Cardiac fibroblast (primary cell): ENCODE measurements around the gene ICA1.

Experiments used
- DNase-seq, 2 donors: peaks; one replicate each; pipeline versions ENCODE4 v3.0.0 to v3.0.0-alpha.2; 2010; ENCODE audit warnings: low read depth in 2 of 2
- H3K4me3 ChIP-seq, 2 donors: replicated peaks in 1 of 2; 1 replicate in 1 of 2; 2 replicates in 1 of 2; pipeline ENCODE4 v1.5.1; 2011; ENCODE audit warnings: low read depth in 2 of 2, low read length in 2 of 2, mild to moderate bottlenecking in 2 of 2, moderate library complexity in 1 of 2
- TF ChIP-seq, protein P1 (sequence below): IDR thresholded peaks from one replicate; pipeline ENCODE4 v1.5.1; 2011; ENCODE audit warnings: low read depth, mild to moderate bottlenecking, low read length, inconsistent platforms

The ICA1 gene

DNA sequence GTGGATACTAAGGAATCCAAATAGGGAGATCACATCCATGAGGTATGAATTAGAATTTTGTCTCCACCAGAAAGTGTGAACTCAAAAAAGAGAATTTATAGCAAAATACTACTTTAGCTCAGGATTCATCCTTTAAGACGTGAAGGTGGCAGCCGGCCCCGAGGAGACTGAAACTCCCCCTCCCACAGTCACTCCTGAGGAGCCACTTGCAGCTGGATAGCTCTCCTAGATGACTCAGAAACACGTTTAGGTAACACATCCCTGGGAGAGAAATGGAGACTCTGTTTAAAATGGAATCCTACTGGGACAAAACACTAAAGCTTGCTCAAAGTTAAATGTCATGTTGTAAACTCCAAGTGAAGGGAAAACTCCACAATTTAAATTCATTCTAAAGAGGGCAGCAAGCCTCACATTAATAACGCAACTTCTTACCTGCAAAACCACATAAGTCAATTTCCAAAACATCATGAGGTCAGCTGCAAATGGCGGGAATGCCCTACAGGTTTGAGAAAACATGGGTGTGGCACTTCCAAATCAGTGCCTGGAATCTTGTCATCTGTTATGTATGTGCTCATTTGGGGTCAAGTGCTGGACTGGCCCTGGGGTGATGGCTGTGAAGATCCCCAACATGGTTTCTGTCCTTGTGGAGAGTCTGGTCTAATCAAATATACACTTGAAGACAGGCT, 46.2 kb downstream of the ICA1 start:
- TF ChIP-seq, protein P1, sequence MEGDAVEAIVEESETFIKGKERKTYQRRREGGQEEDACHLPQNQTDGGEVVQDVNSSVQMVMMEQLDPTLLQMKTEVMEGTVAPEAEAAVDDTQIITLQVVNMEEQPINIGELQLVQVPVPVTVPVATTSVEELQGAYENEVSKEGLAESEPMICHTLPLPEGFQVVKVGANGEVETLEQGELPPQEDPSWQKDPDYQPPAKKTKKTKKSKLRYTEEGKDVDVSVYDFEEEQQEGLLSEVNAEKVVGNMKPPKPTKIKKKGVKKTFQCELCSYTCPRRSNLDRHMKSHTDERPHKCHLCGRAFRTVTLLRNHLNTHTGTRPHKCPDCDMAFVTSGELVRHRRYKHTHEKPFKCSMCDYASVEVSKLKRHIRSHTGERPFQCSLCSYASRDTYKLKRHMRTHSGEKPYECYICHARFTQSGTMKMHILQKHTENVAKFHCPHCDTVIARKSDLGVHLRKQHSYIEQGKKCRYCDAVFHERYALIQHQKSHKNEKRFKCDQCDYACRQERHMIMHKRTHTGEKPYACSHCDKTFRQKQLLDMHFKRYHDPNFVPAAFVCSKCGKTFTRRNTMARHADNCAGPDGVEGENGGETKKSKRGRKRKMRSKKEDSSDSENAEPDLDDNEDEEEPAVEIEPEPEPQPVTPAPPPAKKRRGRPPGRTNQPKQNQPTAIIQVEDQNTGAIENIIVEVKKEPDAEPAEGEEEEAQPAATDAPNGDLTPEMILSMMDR: no peak
- no peak for DNase-seq
- H3K4me3 ChIP-seq: no peak overlapping the region

DNA sequence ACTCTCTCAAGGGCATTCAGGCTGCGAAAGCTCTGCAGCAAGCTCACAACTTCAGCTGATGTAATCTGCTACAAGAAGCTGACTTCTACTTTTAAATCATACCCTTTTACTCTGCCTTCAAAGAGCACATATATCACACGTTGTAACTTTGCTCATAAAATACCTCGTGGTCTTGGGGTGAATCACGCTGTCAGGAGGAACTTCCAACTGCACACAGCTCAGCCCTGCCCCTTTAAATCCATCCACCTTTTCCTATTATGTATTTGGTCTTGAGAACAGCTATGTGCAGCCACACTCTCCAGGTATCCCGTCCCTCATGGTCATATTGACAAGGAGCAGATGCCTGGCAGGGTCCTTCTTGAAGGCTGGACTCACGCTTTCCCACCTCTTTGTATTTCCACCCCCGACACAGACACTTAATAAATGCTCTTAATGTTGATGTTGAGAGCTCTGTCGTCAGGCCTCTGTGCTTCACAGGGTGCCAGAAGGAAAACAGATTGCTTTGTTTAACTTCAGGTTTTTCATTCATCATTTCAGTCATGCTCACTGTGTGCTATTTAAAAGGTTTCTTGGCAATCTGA, 47.6 kb downstream of the ICA1 start:
- no peak for DNase-seq
- TF ChIP-seq, protein P1: no peak
- H3K4me3 ChIP-seq: no peak overlapping the region

DNA sequence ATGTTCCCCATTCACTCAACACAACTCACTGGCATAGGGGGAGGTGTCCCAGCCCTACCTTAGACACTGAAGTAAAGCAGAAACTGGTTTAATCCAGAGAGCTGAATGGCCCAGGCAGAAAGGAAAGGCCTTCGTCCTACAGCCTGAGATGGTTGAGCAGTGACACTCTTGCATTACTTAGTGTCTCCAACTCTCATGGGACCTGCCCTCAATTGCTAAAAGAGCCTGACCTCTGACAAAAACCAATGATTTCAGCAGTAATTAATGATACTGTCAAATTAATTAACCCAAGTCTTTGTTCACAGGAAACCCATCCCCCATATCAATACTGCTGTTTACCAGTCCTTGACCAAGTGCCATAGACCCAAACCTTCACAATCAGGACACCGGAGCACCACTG, 48.6 kb downstream of the ICA1 start:
- no peak overlapping the region for H3K4me3 ChIP-seq
- TF ChIP-seq, protein P1: no peak
- no peak for DNase-seq

DNA sequence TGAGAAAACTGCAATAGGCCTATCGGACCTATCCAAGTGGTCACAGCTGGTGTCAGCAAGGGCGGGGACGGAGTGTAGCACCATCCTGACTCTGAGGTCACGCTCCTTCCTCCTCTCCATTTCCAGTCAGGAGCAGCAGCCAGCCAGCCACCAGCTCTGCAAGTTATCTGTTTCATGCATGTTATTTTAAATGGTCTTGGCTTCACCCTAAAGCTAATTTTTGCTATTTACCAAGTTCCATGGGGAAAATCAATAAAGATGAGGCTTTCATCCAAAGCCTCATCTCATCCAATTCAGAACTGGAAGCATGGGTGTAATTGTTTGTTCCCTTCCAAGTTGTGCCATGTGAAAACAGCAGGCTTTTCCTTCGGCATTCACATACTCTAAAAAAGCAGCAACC, 49.3 kb downstream of the ICA1 start:
- no peak for DNase-seq
- TF ChIP-seq, protein P1: no peak
- no peak overlapping the region for H3K4me3 ChIP-seq

DNA sequence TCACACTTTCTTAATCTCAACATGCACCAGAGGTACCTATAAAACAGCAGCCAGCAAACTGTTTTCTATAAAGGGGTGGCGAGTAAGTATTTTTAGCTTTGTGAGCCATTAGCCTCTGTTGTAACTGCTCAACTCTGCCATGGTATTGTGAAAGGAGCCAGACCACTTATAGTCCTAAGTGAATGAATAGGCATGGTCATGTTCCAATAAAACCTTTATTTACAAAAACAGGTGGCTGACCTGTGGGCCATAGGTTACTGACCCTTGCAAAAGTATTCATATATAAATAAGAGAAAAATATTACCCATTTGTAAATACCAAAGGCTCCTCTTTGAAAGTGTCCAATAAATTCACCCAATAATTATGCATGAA, 50.3 kb downstream of the ICA1 start:
- no peak for DNase-seq
- H3K4me3 ChIP-seq: no peak overlapping the region
- TF ChIP-seq, protein P1: no peak

DNA sequence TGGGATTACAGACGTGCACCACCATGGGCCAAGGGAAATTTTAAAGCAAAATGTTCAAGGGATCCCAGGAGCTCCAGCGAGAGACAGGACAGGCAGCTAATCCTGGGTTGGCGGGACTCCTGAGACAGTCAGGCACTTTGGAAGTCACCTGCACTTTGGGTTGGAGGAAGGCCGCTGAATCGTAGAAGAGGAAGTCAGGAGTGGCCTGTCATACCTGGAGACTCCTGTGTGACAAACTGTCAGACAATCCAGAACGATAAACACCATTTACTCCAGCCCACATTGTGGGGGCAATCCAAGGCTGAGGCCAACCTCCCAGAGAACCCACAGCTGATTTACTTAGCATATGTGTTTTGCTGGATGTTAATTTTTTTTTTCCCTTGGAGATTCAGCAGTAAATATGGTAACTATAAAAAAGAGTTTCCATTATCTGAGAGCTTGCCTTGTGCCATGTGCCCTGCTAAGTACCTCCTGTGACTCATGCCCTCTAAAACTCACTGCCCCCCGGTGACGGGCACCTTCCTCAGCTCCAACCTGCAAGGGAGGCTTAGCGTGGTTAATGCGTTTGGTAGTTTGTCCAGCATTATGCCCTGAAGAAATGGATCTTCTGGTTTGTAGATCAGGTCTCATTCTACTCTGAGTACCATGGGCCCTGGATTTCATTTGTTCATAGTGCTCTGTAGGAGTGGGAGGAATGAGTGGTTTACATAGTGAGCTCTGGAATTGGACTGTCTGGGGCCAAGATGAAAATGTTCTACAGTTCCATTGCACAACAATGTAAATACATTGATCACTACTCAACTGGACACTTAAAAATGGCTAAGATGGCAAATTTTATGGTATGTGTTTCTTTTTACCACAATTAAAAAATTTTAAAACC, 50.9 kb downstream of the ICA1 start:
- no peak for DNase-seq
- TF ChIP-seq, protein P1: no peak
- H3K4me3 ChIP-seq: no peak overlapping the region
